ENCODE measurements around the gene ENTPD6.
"Not testable (repeated sequence)": the region's sequence is repeated elsewhere in the genome, so short reads cannot be mapped to it uniquely, and the experiment has no call there.

ENTPD6 gene

DNA sequence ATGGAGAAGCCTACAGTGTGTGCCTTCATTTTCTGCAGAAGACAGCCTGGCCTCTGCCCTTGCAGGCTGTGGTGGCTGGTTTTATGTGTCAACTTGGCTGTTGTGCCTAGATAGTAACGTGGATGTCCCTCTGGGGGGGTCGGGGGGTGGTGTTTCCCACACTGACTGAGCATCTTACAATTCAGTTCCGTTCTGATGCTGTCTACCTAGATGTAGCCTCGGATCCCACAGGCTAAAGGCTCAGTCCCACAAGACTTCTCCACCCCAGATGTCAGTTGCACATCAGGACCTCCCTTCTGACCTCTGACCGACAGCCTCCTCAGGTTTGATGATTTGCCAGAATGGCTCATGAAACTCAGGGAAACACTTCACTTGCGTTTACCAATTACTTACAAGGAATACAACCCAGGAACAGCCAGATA is 56.7 kb downstream of the ENTPD6 start:
- no peak for TF ChIP-seq POLR2A (IDR thresholded peaks at IDR 0.05; ENCODE audit: low read length)
- no peak for TF ChIP-seq GATA1 (IDR thresholded peaks at IDR 0.05; ENCODE audit: low read depth, low read length)

DNA sequence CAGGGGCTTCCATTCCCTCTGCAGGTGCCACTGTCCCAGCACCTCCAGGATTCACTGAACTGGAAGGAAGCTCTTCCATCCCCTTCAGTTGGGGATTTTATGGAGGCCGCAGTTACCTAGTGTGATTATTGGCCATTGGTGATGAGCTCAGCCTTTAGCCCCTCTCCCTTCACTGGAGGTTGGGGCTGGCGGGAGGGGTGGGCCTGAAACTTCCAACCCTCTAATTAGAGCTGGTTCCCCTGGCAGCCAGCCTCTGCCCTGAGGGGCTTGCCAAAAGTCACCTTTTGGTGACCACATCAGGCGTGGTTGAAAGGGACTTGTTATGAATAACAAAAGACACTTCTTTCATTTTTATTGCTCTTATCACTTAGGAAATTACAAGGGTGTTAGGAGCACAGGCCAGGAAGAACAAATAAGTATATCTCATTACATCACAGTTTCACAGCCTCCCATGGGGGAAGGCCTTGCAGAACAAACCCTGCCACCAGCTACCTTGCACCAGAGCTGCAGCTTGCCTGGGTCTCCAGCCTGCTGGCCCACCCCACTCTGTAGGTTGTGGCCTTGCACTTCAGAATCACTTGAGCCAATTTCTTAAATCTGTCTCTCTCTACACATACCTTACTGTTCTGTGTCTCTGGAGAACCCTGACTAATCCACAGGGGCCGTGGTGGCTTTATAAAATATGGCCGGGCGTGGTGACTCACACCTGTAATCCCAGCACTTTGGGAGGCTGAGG is 57.3 kb downstream of the ENTPD6 start:
- TF ChIP-seq POLR2A (IDR thresholded peaks at IDR 0.05; ENCODE audit: low read length) (no peak), GATA1 (IDR thresholded peaks at IDR 0.05; ENCODE audit: low read depth, low read length) (no peak)
- no peak for DNase-seq

More for the DNA sequence above, 56.7 kb downstream of the ENTPD6 start:
- no peak for DNase-seq

DNA sequence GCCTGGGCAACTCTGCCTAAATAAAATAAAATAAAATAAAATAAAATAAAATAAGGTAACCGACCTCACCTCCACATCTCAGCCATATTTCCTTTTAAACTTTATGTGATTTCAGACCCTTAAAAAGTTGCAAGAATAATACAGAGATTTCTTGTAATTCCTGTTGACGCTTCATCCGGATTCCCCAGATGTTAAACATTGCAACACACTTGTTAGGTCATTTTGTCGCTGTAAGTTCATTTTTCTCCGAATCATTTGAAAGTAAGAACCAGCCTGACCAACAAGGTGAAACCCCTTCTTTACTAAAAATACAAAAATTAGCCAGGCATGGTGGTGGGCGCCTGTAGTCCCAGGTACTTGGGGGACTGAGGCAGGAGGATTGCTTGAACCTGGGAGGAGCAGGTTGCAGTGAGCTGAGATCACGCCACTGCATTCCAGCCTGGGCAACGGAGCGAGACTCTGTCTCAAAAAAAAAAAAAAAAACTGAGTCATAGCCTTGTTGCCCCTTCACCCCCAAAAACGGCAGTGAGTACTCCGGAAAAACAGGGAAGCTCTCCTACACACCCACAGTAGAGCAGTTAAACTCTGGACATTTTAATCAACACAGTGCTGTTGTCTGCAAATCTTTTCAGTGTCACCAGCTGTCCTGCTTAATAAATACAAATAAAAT is 58.2 kb downstream of the ENTPD6 start:
- TF ChIP-seq GATA1 (IDR thresholded peaks at IDR 0.05; ENCODE audit: low read depth, low read length) (no peak), POLR2A (IDR thresholded peaks at IDR 0.05; ENCODE audit: low read length) (no peak)
- no peak for DNase-seq

DNA sequence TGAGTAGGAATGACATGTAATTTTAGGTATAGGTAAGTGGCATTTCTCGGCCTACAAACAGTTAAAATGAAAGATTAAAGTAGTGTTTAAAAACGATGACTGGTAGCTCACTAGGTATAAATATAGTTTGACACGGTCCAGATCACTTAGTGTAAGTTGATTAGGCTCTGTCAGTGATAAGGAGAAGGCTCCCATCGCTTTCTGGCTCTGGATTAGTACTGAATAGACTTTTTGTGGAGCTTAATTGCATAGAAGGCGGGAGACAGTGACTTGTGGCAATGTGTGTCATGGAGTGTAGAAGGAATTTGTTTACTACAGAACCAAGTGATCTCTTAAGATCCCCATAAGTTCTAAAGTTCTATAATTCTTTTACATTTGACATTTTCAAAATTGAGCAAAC is 59.1 kb downstream of the ENTPD6 start:
- TF ChIP-seq GATA1 (IDR thresholded peaks at IDR 0.05; ENCODE audit: low read depth, low read length) (no peak), POLR2A (IDR thresholded peaks at IDR 0.05; ENCODE audit: low read length) (no peak)
- no peak for DNase-seq

DNA sequence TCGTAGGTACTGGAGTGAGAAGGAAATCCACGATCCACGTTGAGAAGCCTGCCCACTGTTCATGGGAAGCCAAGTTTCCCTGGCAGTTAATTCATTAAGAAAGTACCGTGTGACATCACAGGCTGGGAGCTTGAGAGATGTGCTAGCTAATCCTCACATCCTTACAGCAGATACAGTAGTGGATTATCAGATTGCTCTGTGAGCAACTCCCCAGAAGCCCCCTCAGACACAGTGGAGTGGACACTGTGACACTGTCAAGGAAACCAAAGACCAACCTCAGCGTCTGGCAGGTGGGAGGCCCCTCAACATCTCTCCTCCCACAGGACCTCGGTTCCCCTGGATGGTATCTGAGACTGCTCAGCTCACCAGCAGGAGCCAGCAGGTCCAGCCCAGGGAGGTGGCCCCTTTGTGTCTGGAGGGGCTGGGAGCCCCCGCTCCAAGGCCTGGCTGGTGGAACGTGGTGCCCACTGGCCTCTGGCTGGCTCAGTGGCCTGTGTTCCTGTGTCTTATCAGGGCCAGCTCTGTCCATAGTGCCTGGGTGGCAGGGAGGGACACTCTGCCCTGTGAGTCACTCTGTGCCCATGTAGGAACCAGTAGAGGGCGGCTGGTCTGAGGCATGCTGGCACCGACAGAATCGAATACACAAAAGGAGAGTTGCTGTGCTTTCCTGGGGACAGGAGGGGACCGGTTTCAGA is 59.6 kb downstream of the ENTPD6 start:
- DNase-seq, result no peak

DNA sequence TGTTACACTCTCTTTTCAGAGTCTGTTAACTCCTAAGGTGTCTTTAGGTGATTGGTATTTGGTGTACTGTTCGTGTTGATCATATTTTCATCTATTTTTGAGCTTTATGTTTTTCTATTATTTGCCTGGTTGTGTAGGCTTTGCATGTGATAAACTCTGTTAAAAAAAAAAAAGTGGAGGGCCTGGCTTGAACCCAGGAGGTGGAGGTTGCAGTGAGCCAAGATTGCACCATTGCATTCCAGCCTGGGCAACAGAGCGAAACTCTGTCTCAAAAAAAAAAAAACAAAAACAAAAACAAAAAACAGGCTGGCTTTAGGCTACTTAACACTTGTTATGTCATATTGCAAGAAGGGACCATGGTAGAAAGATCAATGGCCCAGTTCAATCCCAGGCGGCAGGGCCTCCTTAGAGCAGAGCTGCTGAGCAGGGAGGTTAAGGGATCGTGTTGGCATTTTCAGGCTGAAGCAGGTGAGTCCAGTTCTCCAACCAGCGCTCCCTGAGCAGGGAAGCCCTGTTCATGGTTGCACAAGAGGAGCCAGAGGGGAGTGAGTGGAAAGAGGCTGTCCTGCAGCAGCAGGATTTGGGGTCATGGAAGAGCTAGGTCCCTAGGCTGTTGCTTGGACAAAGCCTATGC is 60.8 kb downstream of the ENTPD6 start:
- DNase-seq, result no peak
- TF ChIP-seq GATA1 (IDR thresholded peaks at IDR 0.05; ENCODE audit: low read depth, low read length), result no peak
- TF ChIP-seq POLR2A (IDR thresholded peaks at IDR 0.05; ENCODE audit: low read length), result no peak

More for the DNA sequence above, 59.6 kb downstream of the ENTPD6 start:
- no peak for TF ChIP-seq POLR2A (IDR thresholded peaks at IDR 0.05; ENCODE audit: low read length)
- TF ChIP-seq GATA1 (IDR thresholded peaks at IDR 0.05; ENCODE audit: low read depth, low read length), result no peak

DNA sequence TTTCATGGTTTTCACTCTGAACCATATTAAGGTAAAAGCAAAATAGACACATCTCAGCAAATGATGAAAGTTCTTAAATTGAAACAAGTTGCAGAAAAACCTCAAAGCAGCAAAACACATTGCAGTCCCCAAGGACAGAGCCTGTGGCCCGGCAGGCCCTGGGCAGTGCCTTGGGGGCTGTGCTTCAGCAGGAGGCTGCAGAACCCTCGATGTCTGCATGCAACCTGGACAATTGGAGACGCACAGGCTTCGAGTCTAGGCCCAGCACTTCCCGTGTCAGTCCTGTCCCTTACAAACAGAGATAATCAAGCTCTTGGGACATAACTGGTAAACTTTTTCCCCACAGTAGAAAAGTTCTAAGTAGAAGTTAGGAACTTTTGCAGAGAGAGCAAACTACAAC is 61.6 kb downstream of the ENTPD6 start:
- TF ChIP-seq GATA1 (IDR thresholded peaks at IDR 0.05; ENCODE audit: low read depth, low read length) (no peak), POLR2A (IDR thresholded peaks at IDR 0.05; ENCODE audit: low read length) (no peak)
- no peak for DNase-seq

DNA sequence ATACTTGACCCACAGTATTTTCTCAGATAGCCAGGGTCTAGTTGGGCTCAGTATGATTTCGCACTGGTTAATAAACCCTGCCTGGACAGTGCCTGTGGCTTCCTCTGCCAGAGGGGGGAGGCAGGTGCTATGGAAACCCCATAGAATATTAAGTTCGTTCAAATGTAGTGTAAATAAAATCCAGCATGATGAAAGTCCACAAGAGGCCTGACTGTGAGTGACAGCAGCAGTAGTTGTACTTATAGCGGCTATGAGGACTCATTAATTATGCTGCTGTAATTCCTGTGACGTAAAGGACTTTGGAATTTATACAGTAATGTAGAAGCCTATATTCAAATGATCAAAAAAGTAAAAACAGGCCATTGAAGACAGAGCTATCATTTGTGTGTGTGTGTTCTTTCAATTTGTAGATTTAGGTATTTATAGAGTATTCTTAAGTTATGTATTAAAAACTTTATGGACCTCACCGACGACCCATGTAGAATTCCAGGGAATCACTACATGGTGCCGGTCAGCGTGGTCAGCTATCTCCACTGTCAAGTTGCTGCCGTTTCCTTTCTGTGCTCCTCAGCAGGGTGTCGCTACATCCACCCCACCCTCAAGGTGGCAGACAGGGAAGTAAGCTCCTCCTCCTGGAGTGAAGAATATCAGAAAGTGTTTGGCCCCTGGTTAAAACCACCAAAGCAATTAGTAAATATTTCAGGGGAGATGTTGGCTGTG is 62.4 kb downstream of the ENTPD6 start:
- no peak for DNase-seq
- TF ChIP-seq POLR2A (IDR thresholded peaks at IDR 0.05; ENCODE audit: low read length) (no peak), GATA1 (IDR thresholded peaks at IDR 0.05; ENCODE audit: low read depth, low read length) (no peak)

DNA sequence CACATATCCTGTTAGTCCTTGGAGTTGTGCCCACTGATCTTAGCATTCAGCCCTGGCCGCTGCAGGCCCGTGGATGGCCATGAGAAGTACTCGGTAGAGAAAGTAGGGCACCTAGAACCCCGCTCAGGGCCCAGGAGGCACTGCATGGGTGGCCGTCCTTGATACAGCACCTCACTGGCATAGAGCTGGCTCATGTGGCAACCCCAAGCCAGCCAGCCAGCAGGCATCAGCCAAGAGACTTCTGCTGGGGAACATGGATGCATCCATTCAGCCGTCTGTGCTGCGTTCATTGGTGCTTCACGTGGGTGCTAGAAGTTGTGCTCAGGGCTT is 62.9 kb downstream of the ENTPD6 start:
- no peak for DNase-seq
- TF ChIP-seq POLR2A (IDR thresholded peaks at IDR 0.05; ENCODE audit: low read length), result no peak

DNA sequence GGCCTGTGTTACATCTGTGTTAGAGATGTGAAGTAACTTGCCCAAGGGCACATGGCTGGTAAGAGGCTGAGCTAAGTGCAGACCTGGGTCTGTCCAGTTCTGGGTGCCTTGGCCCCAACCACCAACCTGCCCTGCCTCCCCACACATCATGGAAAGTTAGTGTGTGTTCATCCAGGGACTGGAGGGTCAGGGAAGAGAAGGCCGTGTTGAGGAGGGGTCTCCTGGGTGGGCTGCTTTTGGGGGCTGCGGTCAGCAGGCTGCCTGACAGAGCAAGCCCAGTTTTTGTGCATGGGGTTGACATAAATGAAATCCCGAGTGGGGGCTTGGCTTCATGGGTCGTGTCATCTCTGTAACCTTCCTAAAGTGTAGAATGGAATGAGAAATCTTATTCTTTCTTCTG is 63.3 kb downstream of the ENTPD6 start:
- DNase-seq, result no peak
- TF ChIP-seq POLR2A (IDR thresholded peaks at IDR 0.05; ENCODE audit: low read length) (no peak), GATA1 (IDR thresholded peaks at IDR 0.05; ENCODE audit: low read depth, low read length) (no peak)

DNA sequence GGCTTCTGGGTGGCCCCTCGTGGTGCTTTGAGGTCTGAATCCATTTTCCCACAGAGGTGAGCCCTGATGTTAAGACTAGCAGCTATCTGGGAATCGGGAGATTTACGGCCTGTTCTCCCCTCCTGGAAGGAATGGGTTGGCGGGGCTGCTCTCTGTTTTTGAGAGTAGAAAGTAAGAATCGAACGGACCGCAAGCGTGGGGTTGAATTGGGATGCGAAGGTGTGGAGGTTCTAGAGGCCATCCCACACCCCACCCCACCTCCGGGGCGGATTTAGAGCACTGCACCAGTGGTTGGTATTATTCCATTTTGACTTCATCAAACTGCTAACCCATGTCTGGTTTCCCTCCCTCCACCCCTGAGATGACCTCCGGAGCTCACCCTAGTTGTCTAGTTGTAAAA is 63.8 kb downstream of the ENTPD6 start:
- no peak for TF ChIP-seq GATA1 (IDR thresholded peaks at IDR 0.05; ENCODE audit: low read depth, low read length)
- TF ChIP-seq POLR2A (IDR thresholded peaks at IDR 0.05; ENCODE audit: low read length), result no peak
- no peak for DNase-seq

DNA sequence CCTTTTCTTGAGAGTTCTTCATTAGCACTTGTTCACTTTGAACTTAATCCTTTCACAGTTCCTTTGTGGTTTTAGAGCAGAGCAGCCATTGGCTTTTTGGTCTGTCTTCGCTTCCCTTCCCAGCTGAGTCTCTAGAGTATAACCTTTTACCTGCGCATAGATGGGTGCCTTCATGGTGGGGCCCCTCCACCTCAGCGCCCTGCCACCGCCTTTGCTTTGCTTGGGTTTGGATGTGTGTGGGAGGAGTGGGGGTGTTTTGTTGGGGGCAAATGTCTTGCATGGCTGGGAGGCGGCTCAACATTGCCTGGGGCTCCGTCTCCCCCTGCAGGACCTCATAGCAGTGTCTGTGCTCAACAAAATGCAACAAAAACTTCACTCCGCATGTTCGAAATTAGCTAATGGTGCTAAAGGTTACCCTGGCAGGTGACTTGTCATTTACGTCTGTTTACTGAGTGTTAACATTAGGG is 64.3 kb downstream of the ENTPD6 start:
- TF ChIP-seq GATA1 (IDR thresholded peaks at IDR 0.05; ENCODE audit: low read depth, low read length) (no peak), POLR2A (IDR thresholded peaks at IDR 0.05; ENCODE audit: low read length) (no peak)
- no peak for DNase-seq

DNA sequence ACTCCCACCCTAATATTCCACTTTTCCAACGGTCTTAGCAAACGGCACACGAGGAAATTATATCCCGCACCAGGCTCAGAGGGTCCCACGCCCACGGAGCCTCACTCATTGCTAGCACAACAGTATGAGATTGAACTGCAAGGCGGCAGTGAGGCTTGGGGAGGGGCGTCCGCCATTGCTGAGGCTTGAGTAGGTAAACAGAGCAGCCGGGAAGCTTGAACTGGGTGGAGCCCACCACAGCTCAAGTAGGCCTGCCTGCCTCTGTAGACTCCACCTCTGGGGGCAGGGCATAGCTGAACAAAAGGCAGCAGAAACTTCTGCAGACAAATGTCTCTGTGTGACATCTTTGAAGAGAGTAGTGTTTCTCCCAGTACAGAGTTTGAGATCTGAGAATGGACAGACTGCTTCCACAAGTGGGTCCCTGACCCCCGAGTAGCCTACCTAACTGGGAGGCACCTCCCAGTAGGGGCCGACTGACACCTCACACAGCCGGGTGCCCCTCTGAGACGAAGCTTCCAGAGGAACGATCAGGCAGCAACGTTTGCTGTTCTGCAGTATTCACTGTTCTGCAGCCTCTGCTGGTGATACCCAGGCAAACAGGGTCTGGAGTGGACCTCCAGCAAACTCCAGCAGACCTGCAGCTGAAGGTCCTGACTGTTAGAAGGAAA is 65.4 kb downstream of the ENTPD6 start:
- DNase-seq, result not testable (repeated sequence)

All from erythroblast (primary cell).